ENCODE measurements around the gene TRMT61B. TPM values are rescaled to one million over a fixed set of nuclear protein-coding genes. Genes with fewer than 3 reads are reported as not detected.

The TRMT61B gene
- total and polyA plus RNA-seq, 10 of the 15 experiments (the other 5 are each of a cell fraction or from before 2014, with no cell fraction given) = 12.8 to 23.7 (median 18.1) TPM

GRCh38 chr2:28870146-28870891 lies at the start of gene TRMT61B (continued):
- TF ChIP-seq, protein P1, sequence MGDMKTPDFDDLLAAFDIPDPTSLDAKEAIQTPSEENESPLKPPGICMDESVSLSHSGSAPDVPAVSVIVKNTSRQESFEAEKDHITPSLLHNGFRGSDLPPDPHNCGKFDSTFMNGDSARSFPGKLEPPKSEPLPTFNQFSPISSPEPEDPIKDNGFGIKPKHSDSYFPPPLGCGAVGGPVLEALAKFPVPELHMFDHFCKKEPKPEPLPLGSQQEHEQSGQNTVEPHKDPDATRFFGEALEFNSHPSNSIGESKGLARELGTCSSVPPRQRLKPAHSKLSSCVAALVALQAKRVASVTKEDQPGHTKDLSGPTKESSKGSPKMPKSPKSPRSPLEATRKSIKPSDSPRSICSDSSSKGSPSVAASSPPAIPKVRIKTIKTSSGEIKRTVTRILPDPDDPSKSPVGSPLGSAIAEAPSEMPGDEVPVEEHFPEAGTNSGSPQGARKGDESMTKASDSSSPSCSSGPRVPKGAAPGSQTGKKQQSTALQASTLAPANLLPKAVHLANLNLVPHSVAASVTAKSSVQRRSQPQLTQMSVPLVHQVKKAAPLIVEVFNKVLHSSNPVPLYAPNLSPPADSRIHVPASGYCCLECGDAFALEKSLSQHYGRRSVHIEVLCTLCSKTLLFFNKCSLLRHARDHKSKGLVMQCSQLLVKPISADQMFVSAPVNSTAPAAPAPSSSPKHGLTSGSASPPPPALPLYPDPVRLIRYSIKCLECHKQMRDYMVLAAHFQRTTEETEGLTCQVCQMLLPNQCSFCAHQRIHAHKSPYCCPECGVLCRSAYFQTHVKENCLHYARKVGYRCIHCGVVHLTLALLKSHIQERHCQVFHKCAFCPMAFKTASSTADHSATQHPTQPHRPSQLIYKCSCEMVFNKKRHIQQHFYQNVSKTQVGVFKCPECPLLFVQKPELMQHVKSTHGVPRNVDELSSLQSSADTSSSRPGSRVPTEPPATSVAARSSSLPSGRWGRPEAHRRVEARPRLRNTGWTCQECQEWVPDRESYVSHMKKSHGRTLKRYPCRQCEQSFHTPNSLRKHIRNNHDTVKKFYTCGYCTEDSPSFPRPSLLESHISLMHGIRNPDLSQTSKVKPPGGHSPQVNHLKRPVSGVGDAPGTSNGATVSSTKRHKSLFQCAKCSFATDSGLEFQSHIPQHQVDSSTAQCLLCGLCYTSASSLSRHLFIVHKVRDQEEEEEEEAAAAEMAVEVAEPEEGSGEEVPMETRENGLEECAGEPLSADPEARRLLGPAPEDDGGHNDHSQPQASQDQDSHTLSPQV (IDR thresholded peaks at IDR 0.05) = no peak
- TF ChIP-seq, protein P2, sequence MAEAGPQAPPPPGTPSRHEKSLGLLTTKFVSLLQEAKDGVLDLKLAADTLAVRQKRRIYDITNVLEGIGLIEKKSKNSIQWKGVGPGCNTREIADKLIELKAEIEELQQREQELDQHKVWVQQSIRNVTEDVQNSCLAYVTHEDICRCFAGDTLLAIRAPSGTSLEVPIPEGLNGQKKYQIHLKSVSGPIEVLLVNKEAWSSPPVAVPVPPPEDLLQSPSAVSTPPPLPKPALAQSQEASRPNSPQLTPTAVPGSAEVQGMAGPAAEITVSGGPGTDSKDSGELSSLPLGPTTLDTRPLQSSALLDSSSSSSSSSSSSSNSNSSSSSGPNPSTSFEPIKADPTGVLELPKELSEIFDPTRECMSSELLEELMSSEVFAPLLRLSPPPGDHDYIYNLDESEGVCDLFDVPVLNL (IDR thresholded peaks at IDR 0.05; ENCODE audit: low read depth, low read length) = peak; percentile 85
- TF ChIP-seq POLR2A (IDR thresholded peaks at IDR 0.05; ENCODE audit: low read depth, low read length) = peak; percentile 97
- TF ChIP-seq POLR2AphosphoS5 (IDR thresholded peaks at IDR 0.05; ENCODE audit: low read length) = peak; percentile 95
- TF ChIP-seq POLR2AphosphoS2 (IDR thresholded peaks at IDR 0.05; ENCODE audit: low read depth, low read length) = peak; percentile 77; the same call in 1 of the 2 replicates
- peak; percentile 95; the same call in 1 of the 2 replicates for TF ChIP-seq RB1 (IDR thresholded peaks at IDR 0.05; ENCODE audit: borderline replicate concordance)
- peak; percentile 98 for TF ChIP-seq NBN (IDR thresholded peaks at IDR 0.05)
- TF ChIP-seq STAT3 (IDR thresholded peaks at IDR 0.05; ENCODE audit: low read depth, low read length) = peak; percentile 47; the same call in 1 of the 2 replicates
- peak; percentile 79; the same call in 1 of the 2 replicates for TF ChIP-seq CHD2 (IDR thresholded peaks at IDR 0.05; ENCODE audit: borderline replicate concordance, low read depth, low read length)
- 0 out of 2 replicates have a peak, but pooled peaks have one; percentile 59 for TF ChIP-seq CBX5 (IDR thresholded peaks at IDR 0.05; ENCODE audit: low read depth)
- TF ChIP-seq RUNX3 (IDR thresholded peaks at IDR 0.05; ENCODE audit: low read length) = peak; percentile 54
- TF ChIP-seq FOXK2 (IDR thresholded peaks at IDR 0.05) = peak; percentile 78
- TF ChIP-seq MEF2B (IDR thresholded peaks at IDR 0.05; ENCODE audit: partially characterized antibody, poor library complexity, severe bottlenecking) = no peak
- 0 out of 2 replicates have a peak, but pooled peaks have one; percentile 41 for TF ChIP-seq GATAD2B (conservative IDR thresholded peaks at IDR 0.05; ENCODE audit: low read depth)
- no peak for TF ChIP-seq RBBP5 (conservative IDR thresholded peaks at IDR 0.05)
- TF ChIP-seq JUND (IDR thresholded peaks at IDR 0.05; ENCODE audit: low read depth, low read length) = peak; percentile 49; the same call in 1 of the 2 replicates
- TF ChIP-seq IRF4 (IDR thresholded peaks at IDR 0.05; ENCODE audit: low read depth, low read length) = peak; percentile 76
- TF ChIP-seq RFX5 (IDR thresholded peaks at IDR 0.05; ENCODE audit: low read depth, low read length) = peak; percentile 55; the same call in 1 of the 2 replicates
- TF ChIP-seq BRCA1 (IDR thresholded peaks at IDR 0.05; ENCODE audit: low read depth, low read length) = 0 out of 2 replicates have a peak, but pooled peaks have one; percentile 44
- TF ChIP-seq PML (IDR thresholded peaks at IDR 0.05; ENCODE audit: low read length) = peak; percentile 98
- TF ChIP-seq EGR1 (IDR thresholded peaks at IDR 0.05; ENCODE audit: borderline replicate concordance in 1 of 2, low read depth in 2 of 2, low read length in 2 of 2) = peak in 1 of 2 experiments; percentile 74; a peak in 2 of 3 replicates
- peak; percentile 86; the same call in 1 of the 2 replicates for TF ChIP-seq PAX5 (IDR thresholded peaks at IDR 0.05; ENCODE audit: borderline replicate concordance, low read depth, low read length)
- TF ChIP-seq STAT1 (conservative IDR thresholded peaks at IDR 0.05) = peak; percentile 76; the same call in 1 of the 2 replicates
- peak; percentile 45 for TF ChIP-seq E2F8 (IDR thresholded peaks at IDR 0.05; ENCODE audit: low read depth, partially characterized antibody)

All from GM12878 (cell line).